ENCODE results near the gene ETV1.

The ETV1 gene

GRCh38 chr7:13878154-13878553 lies 111.3 kb downstream of the ETV1 start:
- DNase-seq: no peak

GRCh38 chr7:13875496-13876074 lies 113.9 kb downstream of the ETV1 start:
- no peak for DNase-seq

GRCh38 chr7:13874783-13875182 lies 114.7 kb downstream of the ETV1 start:
- no peak for DNase-seq

- no peak for DNase-seq
Measured at GRCh38 chr7:13872709-13873108, 116.8 kb downstream of the ETV1 start.

GRCh38 chr7:13871008-13871407 lies 118.5 kb downstream of the ETV1 start:
- DNase-seq: no peak

- no peak for DNase-seq
Measured at GRCh38 chr7:13860734-13861133, 128.7 kb downstream of the ETV1 start.

- no peak for DNase-seq
Measured at GRCh38 chr7:13856012-13856411, 133.5 kb downstream of the ETV1 start.

- DNase-seq: no peak
Measured at GRCh38 chr7:13852281-13852968, 137.0 kb downstream of the ETV1 start.

GRCh38 chr7:13851736-13852135 lies 137.7 kb downstream of the ETV1 start:
- DNase-seq: no peak

GRCh38 chr7:13850185-13850752 lies 139.2 kb downstream of the ETV1 start:
- no peak for DNase-seq

GRCh38 chr7:13849163-13849892 lies 140.1 kb downstream of the ETV1 start:
- no peak for DNase-seq

GRCh38 chr7:13848681-13849131 lies 140.8 kb downstream of the ETV1 start:
- DNase-seq: no peak

- no peak for DNase-seq
Measured at GRCh38 chr7:13846386-13846785, 143.1 kb downstream of the ETV1 start.

- DNase-seq: no peak
Measured at GRCh38 chr7:13845601-13846000, 143.9 kb downstream of the ETV1 start.

GRCh38 chr7:13844954-13845353 lies 144.5 kb downstream of the ETV1 start:
- DNase-seq: no peak

- no peak for DNase-seq
Measured at GRCh38 chr7:13841284-13841683, 148.2 kb downstream of the ETV1 start.
